Activated CD4-positive, alpha-beta T cell treated with anti-CD3 and anti-CD28 coated beads, Interleukin-2, amount 50 U/mL, for 48 hours (primary cell): Measurements from ENCODE around the gene DCTN4.
A peak's percentile ranks its signal among the peaks of the same experiment; 100 is the strongest.

Experiments used
- DNase-seq, 2 experiments: peaks; one replicate each; pipeline ENCODE4 v3.0.0-alpha.2; 2020

DCTN4 gene

DNA sequence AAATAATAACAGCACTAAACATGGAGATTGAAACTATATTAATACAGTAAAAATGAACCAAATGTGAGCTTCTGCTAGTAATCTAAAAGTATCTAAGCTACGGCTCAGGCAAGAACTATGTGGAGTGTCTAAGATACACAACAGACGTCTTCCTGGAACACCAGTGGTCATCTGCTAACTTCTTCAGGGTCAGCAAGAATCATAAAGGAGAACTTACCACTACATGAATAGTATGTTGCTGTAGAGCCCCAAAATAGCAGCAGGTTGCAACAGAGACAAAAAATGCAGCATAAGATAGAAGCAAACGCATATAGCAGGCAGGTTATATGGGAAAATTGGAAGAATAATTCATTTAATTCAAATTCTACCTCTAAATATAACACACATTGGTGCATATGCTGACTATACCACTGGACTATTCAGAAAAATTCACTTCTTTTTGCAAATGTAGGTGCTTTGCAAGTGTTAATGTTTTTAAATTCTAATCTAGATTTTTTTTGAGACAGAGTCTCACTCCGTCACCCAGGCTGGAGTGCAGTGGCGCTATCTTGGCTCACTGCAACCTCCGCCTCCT, 27.1 kb downstream of the DCTN4 start:
- DNase-seq, result no peak

GRCh38 chr5:150729859-150730258, 29.0 kb downstream of the DCTN4 start:
- DNase-seq, result no peak

DNA sequence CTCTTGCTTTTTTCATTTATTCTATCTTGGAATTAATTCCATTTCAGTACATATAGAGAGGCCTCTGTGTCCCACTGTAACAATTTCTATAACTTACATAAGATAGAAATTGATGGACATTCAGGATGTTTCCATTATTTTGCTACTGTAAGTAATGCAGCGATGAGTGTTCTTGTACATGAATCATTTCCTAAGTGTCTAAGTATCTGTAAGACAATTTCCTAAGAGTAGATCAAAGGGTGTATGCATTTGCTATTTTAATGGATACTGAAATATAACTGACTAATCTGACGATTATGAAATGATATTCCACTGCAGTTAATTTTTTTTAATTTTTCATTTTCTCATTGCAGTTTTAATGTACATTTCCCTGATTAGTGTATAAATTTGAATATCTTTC, 35.0 kb downstream of the DCTN4 start:
- no peak for DNase-seq

- DNase-seq, result no peak
Measured at GRCh38 chr5:150710165-150710564, 48.7 kb downstream of the DCTN4 start.

DNA sequence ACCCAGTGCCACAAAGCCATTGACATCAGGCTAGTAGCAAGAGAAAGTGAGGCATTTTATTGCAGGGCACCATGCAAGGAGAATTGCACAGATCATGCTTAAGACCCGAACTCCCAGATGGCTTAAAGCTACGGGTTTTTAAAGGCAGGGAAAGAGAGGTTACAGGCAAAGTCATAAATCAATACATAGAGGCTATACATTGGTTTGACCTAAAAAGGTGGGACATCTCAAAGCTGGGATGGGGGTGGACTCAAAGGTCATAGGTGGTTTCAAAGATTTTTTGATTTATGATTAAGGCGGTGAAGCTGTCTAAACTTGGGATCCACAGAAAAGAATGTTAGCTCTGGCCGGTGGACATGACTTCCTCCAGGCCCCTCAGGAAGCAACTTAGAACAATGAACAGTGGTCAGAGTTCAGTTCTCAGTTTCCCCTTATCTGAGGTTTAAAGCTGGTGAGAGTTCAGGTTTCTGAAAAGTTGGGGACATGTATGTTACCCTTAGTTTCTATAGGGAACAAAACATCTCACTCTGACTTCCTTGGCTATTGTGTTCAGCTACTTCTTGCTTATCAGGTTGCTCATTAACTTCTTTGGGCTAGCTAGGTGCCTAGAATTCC, 51.9 kb downstream of the DCTN4 start:
- DNase-seq, result no peak

DNA sequence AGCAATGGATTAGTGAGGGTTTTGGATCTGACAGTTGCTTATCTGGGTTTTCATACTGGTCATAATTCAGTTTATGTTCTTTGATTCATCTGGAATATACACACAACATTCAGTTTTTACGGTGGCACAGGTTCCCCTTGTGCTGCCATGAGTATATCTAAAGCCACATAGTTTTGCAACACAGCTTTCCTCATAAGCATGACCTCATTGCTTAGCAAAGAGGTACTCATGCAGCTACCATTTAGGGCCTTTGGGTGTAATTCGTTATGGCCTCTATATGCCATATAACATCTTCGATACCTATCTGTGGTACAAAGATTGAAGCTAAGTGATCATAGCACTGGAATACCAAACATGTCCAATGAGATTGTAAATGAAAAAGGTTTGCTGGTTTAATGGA, 55.1 kb downstream of the DCTN4 start:
- DNase-seq, result no peak

GRCh38 chr5:150700594-150701377, 58.0 kb downstream of the DCTN4 start, which contains the start of gene RBM22:
Gene RBM22, minus strand, starts transcription at chr5:150701062. Its CDS starts 77 bp downstream, at chr5:150700985.
- peak; percentile 91 to 94 for DNase-seq

- no peak for DNase-seq
Measured at GRCh38 chr5:150700246-150700593, 58.6 kb downstream of the DCTN4 start.

- no peak for DNase-seq
Measured at GRCh38 chr5:150694612-150695011, 64.2 kb downstream of the DCTN4 start.

DNA sequence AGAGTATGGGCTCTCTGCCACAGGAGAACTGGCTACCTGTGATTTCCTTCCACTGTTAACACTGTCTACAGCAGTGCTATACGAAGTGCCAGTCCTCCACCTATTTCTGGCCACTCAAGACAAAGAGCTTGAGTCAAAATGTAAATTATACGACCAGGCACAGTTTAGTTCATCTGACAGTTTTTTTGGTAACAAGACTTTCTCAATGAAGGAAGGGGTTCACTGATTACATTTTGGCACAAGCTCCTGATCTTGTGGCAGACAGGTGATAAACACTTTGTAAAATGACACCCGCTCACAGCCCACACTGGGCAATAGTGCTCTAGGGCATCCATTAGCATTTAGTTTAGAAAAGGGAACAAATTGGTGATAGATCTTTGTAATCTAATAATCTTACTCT, 66.5 kb downstream of the DCTN4 start:
- DNase-seq, result no peak

- no peak for DNase-seq
Measured at GRCh38 chr5:150690760-150691159, 68.1 kb downstream of the DCTN4 start.

- no peak for DNase-seq
Measured at GRCh38 chr5:150689120-150689519, 69.7 kb downstream of the DCTN4 start.

DNA sequence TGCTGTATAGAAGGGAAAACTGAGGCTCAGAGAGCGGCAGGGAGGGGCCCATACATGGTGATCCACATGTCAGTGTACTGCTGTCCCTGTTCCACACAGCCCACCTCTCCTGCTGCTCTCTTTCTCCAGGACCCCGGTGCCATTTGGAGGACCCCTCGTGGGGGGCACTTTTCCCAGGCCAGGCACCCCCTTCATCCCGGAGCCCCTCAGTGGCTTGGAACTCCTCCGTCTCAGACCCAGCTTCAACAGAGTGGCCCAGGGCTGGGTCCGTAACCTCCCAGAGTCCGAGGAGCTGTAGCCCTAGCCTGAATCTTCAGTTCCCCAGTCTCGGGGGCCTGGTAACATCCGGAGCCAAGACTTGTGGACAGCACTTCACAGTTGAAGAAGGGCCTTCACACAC, 82.2 kb downstream of the DCTN4 start:
- DNase-seq, result no peak

DNA sequence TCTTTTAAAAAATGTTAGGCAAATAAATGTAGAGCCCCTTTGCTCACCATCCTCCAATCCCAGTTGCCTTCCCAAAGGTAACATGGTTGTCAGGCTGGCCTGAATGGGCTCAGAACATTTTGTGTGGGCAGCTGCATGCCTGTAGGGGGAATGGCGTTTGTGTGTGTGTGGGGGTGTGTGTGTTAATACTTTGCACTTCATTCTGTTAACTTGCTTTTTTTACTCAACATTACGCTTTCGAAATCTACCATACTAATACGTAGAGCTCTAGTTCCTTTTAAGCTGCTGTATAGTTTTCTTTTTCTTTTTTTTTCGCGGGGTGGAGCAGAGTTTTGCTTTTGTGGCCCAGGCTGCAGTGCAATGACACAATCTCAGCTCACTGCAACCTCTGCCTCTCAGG, 83.7 kb downstream of the DCTN4 start:
- DNase-seq, result no peak

DNA sequence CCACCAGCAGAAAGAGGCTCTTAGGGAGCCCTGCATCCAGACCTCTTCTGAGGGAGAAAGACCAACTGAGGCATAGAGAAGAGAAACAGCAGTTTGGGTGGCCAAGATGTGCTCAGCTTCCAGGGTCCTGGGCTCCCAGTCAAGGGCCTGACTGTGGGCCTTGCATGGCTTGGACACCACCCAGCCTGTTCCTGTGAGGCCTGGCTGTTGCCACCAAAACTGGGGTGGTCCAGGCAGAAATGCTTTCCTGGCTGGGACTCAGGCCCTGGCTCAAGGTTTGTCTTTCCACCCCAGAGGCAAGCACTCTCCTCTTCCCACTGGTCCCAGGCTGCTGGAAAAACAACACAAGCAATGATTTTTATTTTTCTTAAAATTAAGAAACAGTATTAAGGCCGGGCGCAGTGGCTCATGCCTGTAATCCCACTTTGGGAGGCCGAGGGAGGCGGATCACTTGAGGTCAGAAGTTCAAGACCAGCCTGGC, 84.4 kb downstream of the DCTN4 start:
- no peak for DNase-seq

- no peak for DNase-seq
Measured at GRCh38 chr5:150672884-150673275, 85.9 kb downstream of the DCTN4 start.

GRCh38 chr5:150672237-150672883, 86.5 kb downstream of the DCTN4 start:
- peak; percentile 26 to 42 for DNase-seq

DNA sequence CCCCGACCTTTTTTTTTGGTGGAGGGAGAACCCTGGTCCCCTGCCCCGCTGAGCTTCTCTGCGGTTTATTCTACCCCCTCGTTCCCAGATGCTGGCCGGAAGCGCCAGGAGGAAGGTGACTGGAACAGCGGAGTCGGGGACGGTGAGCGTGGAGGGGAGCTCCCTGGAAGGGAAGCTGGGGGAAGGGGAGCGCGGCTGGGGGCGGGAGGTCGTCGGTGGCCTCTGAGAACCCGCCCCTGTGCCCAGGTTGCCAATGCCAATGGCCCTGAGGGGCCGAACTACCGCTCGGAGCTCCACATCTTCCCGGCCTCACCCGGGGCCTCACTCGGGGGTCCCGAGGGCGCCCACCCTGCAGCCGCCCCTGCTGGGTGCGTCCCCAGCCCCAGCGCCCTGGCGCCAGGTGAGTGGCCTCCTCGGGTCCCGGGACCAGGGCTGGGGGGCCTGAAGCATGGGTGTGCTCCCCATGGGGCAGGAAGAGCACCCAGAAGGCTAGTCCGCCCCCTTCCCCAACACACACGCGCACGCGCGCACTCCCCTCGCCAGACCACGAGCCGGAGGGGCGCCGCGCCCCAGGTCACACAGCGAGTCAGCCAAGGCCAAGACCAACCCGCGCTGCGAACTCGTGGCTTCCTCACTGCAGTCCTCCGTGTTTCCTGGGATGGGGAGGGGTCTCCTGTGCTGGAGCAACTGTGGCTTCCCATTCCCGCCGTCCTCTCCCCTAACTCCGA, 87.1 kb downstream of the DCTN4 start:
- peak; percentile 10 to 19 for DNase-seq

GRCh38 chr5:150670948-150671310, 87.9 kb downstream of the DCTN4 start:
- no peak for DNase-seq

DNA sequence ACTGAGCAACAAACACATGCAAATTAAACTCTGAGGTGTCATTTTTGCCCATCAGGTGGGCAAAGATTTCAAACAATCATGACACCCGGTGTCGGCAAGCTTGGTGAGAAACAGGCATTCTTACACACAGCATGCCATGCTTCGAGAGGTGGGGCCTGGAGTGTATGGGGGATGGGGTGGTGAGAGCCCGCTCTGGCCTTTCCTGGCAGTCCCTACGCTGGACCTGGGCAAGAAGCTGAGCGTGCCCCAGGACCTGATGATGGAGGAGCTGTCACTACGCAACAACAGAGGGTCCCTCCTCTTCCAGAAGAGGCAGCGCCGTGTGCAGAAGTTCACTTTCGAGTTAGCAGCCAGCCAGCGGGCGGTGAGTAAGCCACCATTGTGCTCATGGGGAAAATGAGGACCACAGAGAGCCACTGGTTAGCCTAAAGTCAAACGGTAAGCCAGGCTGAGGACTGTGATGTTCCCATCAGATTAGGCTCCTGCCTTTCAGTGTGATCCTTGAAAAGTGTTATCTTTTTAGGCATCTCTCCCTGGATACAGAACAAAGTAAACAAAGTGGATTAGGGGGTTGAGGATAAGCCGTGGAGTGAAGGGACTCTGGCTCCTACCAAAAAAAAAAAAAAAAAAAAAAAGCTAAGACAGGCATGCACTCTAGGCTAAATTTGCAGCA, 88.4 kb downstream of the DCTN4 start:
- no peak for DNase-seq

DNA sequence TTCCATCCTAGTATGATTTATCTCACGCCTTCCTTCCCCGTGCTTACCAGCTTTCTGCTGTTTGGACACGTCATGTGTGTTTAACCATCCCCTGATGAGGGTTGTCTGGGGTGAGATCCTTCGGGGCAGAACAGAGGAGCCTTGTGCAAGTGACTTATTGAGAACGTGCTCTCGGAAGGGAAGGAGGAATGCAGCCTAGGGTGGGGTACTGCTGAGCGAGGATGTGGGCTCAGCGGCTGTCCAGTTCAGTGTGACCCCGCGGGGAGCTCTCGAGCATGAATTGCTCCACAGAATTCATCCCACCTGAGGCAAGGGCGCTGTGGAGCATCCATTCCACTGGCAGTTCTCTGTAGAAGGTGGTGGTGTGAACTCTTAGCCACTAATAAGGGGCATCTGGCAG, 93.8 kb downstream of the DCTN4 start:
- DNase-seq, result no peak

GRCh38 chr5:150663936-150664335, 94.9 kb downstream of the DCTN4 start:
- no peak for DNase-seq
